GM12891 (cell line): Measurements from ENCODE around the gene PKDREJ.

Experiments used
- DNase-seq: peaks from one replicate; pipeline ENCODE4 v3.0.0; 2011; ENCODE audit warnings: low spot score; ENCODE audit not compliant: insufficient read length
- FAIRE-seq: peaks from 2 replicates; lab custom pipeline; 2011; peaks lifted over from hg19 to GRCh38; lab: Jason Lieb, UNC
- PAX5 ChIP-seq: IDR thresholded peaks from 2 replicates; pipeline ENCODE4 v1.6.1; 2011; ENCODE audit warnings: low read length, moderate library complexity, mild to moderate bottlenecking; ENCODE audit not compliant: insufficient read depth, severe bottlenecking
- POLR2A ChIP-seq: IDR thresholded peaks from 2 replicates; pipeline ENCODE4 v1.6.1; 2011; ENCODE audit warnings: low read depth, low read length, control low read depth
- POLR2AphosphoS5 ChIP-seq: IDR thresholded peaks from 2 replicates; pipeline ENCODE4 v1.6.1; 2011; ENCODE audit warnings: low read depth, low read length, control low read depth
- POU2F2 ChIP-seq: IDR thresholded peaks from 2 replicates; pipeline ENCODE4 v1.6.1; 2011; ENCODE audit warnings: low read depth, mild to moderate bottlenecking, control low read depth, low read length, moderate library complexity
- SPI1 ChIP-seq: IDR thresholded peaks from 2 replicates; pipeline ENCODE4 v1.6.1; 2011; ENCODE audit warnings: low read depth, low read length, control low read depth
- TAF1 ChIP-seq: IDR thresholded peaks from 2 replicates; pipeline ENCODE4 v1.6.1; 2011; ENCODE audit warnings: low read depth, low read length, control low read depth

Gene PKDREJ

GRCh38 chr22:46230262-46230901, 32.8 kb downstream of the PKDREJ start:
- DNase-seq = no peak
- FAIRE-seq = no peak
- TF ChIP-seq POLR2A (no peak), POLR2AphosphoS5 (no peak), TAF1 (no peak), POU2F2 (no peak), PAX5 (no peak), SPI1 (no peak)

- FAIRE-seq (no peak), DNase-seq (no peak)
- TF ChIP-seq POLR2AphosphoS5 (no peak), PAX5 (no peak), POLR2A (no peak), SPI1 (no peak), POU2F2 (no peak)
These were observed 33.4 kb downstream of the PKDREJ start for GRCh38 chr22:46229701-46230100.

GRCh38 chr22:46226577-46226976, 36.6 kb downstream of the PKDREJ start:
- DNase-seq (no peak), FAIRE-seq (no peak)
- TF ChIP-seq PAX5 = no peak
- TF ChIP-seq POLR2A = no peak
- TF ChIP-seq POU2F2 = no peak
- no peak for TF ChIP-seq TAF1
- no peak for TF ChIP-seq POLR2AphosphoS5
- TF ChIP-seq SPI1 = no peak

- TF ChIP-seq POU2F2 = 0 out of 2 replicates have a peak, but pooled peaks have one; percentile 3
- no peak for TF ChIP-seq TAF1
- FAIRE-seq (peak; percentile 78), DNase-seq (no peak)
These were observed 37.5 kb downstream of the PKDREJ start for GRCh38 chr22:46225631-46226030.

- no peak for DNase-seq
- no peak for FAIRE-seq
- TF ChIP-seq POLR2A (no peak), POLR2AphosphoS5 (no peak), PAX5 (no peak), SPI1 (no peak), POU2F2 (no peak), TAF1 (no peak)
These were observed 38.2 kb downstream of the PKDREJ start for GRCh38 chr22:46224898-46225290.

GRCh38 chr22:46224044-46224897, 38.9 kb downstream of the PKDREJ start:
- FAIRE-seq = no peak
- TF ChIP-seq POU2F2 = no peak
- no peak for TF ChIP-seq TAF1
- no peak for TF ChIP-seq PAX5
- no peak for TF ChIP-seq POLR2AphosphoS5
- DNase-seq = no peak

GRCh38 chr22:46220921-46221320, 42.2 kb downstream of the PKDREJ start:
- no peak for DNase-seq
- TF ChIP-seq TAF1 (no peak), SPI1 (0 out of 2 replicates have a peak, but pooled peaks have one; percentile 10)
- no peak for FAIRE-seq

GRCh38 chr22:46219636-46220035, 43.5 kb downstream of the PKDREJ start:
- DNase-seq = no peak

GRCh38 chr22:46214616-46215015, 48.5 kb downstream of the PKDREJ start:
- no peak for FAIRE-seq
- TF ChIP-seq POLR2A = no peak
- no peak for TF ChIP-seq TAF1
- TF ChIP-seq PAX5 = no peak
- no peak for TF ChIP-seq POLR2AphosphoS5
- no peak for TF ChIP-seq SPI1
- TF ChIP-seq POU2F2 = no peak
- no peak for DNase-seq

More at GRCh38 chr22:46219636-46220035, 43.5 kb downstream of the PKDREJ start:
- TF ChIP-seq POLR2A (no peak), POLR2AphosphoS5 (no peak), POU2F2 (no peak), TAF1 (no peak), SPI1 (no peak), PAX5 (no peak)
- FAIRE-seq = no peak

- FAIRE-seq = no peak
- no peak for DNase-seq
- TF ChIP-seq SPI1 = no peak
- TF ChIP-seq POLR2A = no peak
- TF ChIP-seq POLR2AphosphoS5 = no peak
- TF ChIP-seq POU2F2 = no peak
- no peak for TF ChIP-seq PAX5
- TF ChIP-seq TAF1 = no peak
These were observed 49.0 kb downstream of the PKDREJ start for GRCh38 chr22:46214149-46214548.

- FAIRE-seq = peak; percentile 9
- DNase-seq = no peak
- TF ChIP-seq POLR2A = no peak
- TF ChIP-seq TAF1 = no peak
- no peak for TF ChIP-seq POU2F2
- no peak for TF ChIP-seq POLR2AphosphoS5
- TF ChIP-seq SPI1 = no peak
- TF ChIP-seq PAX5 = no peak
These were observed 50.1 kb downstream of the PKDREJ start for GRCh38 chr22:46213052-46213451.
